ENCODE results near the gene AK2.
"Not testable (repeated sequence)": the region's sequence is repeated elsewhere in the genome, so short reads cannot be mapped to it uniquely, and the experiment has no call there.

Gene AK2

DNA sequence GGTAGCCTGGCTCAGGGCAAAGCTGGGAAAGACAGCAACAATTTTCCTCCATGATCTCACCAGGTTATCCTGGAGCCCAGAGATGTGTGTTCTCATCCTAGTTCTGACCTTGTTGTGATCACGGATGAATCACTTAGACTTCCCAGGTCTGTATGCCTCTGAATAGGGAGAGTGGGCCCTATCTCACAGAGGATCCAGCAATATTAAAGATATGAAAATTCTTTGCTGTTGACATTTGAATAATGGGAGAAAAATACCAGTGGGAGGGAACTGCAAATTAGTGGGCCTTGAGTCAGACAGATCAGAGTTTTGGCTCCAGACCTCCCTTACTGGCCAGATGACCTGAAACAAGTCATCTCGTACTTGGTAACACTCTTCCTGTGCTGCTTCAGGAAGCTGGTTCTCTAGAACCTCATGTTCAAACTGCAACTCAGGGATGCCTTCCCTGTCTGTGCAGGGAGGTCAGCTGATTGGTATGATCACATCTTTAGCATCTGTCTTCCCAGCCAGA is 39.2 kb downstream of the AK2 start:
- DNase-seq = no peak

DNA sequence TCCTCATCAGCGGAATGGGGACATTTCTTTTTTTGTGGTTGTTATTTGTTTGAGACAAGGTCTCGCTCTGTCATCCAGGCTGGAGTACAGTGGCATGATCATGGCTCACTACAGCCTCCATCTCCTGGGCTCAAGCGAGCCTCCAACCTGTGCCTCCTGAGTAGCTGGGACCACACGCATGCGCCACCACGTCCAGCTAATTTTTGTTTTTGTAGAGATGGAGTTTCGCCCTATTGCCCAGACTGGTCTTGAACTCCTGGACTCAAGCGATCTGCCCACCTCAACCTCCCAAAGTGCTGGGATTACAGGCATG is 43.4 kb downstream of the AK2 start:
- not testable (repeated sequence) for DNase-seq

DNA sequence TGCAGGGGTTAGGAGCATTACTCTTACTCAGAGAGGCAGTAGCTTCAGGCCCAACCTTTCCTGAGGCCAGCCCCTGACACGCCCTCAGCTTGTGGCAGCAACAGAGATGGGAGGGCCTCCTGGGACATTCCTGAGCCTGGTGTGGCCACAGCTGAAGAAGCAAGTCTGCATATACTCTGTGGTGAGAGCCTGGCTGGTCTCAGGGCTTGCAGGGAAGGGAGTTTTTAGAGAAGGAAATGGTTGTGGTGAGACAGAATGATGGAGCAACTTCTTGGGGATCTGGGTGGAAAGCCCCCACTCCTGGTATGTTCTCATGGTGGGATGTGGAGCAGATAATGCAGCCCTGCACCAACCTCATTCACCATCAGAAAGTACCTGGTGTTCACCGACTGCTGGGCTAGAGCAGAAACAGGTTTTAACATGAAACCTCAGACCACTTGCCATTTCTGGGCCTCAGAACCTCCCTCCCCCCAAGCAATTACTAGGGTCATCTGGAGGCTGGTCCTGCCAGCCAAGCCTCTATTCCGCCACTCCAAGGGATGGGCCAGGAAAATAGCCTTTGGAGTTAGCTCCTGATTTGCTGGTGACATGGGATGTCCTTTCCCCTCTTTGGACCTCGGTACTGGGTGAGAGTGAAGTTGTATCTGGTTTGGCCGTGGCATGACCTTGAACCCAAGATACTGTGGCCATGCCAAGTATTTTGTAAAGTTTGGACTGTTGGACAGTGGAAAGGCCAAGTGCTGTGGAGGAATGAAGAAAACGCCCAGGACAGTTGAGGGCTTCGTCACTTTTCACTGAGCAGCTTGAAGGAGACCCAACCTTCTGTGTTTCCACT is 44.0 kb downstream of the AK2 start:
- no peak for DNase-seq

DNA sequence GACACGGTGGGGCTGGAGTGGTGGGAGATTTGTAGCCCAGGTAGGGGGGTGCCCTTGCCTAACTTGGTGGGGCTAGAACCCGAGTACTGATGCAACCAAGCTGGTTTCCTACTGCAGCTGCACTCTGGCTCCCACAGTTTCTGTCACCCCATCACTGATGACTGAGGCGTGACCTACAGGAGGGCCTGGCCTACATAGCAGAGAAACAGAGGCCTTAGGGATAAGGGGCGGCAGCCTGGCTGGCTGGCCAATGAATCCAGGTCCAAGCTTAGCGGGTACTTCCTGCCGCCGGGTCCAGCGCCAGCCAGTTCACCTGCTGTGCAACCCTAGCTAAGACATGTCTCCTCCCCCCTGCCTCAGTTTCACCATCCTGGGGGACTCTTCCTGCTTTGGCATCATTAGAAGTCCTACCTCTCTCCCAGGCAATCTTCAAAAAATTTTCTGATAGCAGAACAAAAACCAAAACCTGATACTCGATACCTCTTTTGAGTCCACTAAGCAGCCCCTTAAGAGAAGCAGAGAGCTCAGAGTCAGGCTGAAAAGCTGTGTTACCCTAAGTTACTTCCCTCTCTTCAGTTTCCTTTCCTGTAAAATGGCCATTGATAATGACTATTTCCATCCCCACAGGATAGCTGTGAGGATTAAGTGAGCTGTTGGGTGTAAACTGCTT is 44.7 kb downstream of the AK2 start:
- DNase-seq = no peak

DNA sequence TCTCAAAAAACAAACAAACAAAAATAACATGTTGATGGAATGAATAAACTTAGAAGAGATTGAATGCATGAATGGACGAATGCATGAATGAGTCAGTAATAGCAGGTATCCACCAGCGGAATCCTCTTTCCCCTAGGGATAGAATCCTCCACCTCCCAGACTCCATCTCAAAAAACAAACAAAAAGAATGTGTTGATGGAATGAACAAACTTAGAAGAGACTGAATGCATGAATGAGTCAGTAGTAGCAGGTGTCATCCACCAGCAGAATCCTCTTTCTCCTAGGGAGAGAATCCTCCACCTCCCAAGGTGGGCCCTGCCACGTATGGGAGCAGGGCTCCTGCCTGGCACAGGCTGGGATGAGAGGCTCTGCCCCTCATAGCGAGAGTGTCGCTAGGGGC is 45.3 kb downstream of the AK2 start:
- no peak for DNase-seq

DNA sequence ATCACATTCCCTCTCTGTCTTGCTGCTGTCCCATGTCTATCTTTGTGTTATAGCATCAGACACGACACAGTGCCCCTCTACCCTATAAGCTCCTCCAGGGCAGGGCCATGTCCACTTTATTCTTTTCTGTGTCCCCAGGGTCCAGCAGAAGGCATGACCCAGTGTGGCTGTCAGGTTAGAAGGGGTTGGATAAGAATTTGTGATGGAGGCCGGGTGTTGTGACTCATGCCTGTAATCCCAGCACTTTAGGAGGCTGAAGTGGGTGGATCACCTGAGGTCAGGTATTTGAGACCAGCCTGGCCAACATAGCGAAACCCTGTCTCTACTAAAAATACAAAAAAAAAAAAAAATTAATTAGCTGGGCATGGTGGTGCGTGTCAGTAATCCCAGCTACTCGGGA is 45.8 kb downstream of the AK2 start:
- DNase-seq = no peak

DNA sequence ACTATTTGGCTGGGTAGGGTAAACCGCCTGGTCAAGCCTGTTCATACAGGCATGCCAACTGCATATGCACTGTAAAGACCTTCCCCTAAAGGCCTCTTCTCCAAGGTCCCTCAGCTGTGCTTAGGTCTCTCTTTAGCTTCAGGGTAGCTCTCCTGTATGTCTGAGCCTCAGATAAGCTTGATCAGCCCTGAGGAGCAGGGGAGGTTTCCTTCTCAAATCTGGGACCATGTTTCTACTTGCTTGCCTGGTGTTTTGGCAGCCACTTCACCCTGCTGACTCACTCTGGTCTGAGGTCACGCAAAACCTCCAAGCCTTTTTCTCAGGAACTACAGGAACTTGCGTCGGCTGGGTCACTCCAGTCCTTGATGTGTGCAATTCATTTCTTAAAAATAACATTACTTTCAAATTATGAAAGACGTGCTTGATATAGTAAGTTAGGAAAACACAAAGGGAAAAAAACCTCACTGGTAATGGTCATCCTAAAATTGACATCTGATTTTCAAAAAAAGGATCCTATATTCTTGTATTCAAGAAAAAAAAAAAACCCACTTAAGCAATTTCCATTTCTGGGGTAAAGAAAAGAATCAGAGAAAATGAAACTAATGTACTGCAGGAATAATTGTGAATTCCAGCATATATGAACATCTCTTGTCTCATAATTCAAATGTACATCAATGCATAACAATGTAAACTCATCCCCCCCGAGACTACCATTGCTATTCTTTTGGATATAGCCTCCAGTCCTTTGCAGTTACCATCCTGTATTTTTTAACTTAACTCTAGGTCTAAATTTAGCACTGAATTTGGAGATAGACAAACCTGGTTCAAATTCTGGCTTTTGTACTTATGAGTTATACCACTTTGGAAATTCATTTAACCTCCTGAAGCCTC is 47.3 kb downstream of the AK2 start:
- DNase-seq = no peak

DNA sequence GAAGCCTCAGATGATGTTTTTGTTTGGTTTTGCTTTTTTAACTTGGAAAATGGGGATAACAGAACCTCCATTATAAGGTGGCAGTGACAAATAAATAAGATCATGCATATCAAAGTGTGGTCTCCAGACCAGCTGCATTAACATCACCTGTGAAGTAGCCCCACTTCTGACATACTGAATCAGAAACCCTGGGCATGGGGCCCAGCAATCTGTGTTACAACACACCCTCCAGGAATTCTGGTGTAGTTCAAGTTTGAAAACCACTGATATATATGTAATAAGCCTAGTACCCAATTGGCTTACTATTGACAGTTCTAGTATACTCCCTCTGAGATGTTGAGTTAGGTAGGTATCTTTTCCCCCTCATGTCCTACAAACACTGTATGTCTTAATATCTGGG is 48.0 kb downstream of the AK2 start:
- no peak for DNase-seq

DNA sequence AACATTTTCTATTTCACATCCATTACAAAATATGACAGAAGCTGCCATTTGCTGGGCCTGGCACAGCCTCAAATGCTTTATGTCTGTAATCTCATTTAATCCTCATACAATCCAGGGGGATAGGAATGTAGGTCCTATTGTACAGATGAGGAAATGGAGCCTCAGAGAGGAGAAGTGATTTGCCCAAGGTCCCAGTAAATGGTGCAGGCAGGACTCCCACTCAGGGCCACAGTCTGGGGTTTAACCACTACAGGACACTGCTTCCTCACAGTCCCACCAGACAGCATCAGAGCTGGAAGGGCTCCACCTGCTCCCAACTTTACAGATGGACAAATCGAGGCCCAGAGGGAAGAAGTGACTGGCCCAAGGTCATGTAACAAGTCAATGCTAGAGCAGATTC is 51.5 kb downstream of the AK2 start:
- no peak for DNase-seq

DNA sequence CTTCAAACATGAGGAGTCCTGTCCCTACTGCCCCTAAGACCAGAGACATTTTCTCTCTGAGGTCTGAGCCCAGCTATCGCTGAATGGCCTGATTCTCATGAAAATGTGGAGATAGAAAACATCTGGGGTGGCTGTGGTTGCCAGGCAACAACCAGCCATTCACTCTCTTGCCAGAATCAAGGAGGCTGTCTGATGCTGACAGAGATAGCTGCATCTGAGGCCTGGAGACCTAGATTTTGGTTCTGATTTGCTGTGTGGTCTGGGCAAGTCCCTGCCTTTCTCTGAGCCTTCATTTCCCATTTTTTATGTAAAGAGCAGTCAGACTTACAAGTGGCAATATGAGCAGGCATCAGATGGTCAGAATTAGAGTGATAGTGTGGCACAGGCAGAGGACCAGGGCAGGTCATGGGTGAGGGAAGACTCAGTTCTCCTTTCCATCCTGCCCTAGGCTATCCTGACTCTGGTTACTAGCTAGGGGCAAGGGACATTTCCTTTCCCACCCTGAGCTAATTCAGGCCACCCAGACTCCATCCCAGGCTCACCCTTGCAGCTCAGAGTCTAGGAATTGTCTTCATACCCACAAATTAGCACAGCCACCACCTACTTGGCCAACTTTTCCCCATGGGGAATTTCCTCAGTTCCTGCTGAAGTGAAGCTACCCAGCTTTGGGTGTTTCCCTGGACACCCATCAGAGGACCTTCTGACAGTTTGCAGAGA is 52.1 kb downstream of the AK2 start:
- DNase-seq = no peak

DNA sequence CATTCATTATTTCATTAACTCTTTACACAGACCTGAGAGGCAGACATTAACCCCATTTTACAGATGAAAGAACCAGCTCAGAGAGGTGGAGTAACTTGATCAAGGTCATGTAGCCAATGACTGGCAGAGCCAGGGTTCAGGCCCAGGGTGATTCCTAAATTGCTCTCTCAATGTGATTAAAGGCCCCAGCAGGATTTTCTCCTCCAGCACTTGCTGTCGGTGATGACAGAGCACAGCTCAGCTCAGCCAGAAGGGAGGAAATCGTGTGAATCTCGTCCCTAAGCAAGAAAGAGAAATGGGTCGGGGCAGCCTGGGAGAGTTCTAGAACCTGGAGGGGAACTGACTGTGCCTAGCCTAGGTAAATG is 52.6 kb downstream of the AK2 start:
- no peak for DNase-seq

DNA sequence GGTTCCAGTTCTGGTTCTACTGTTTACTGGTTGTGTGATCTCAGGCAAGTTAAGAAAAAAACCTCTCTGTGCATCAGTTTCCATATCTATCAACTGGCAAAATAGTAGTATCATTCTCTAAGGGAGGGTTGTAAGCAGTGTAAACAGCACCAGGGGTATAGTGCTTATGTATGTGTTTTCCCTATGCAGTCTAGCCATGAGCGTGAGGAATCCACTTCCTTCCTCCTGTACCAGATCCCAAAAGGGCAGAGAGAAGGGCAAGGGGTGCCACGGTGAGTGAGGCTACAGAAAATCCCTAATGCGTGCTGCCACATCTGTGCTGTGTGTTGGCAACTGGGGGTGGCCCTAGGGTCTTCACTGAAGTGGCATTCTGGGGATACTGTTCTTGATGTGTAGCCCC is 53.7 kb downstream of the AK2 start:
- DNase-seq = no peak

DNA sequence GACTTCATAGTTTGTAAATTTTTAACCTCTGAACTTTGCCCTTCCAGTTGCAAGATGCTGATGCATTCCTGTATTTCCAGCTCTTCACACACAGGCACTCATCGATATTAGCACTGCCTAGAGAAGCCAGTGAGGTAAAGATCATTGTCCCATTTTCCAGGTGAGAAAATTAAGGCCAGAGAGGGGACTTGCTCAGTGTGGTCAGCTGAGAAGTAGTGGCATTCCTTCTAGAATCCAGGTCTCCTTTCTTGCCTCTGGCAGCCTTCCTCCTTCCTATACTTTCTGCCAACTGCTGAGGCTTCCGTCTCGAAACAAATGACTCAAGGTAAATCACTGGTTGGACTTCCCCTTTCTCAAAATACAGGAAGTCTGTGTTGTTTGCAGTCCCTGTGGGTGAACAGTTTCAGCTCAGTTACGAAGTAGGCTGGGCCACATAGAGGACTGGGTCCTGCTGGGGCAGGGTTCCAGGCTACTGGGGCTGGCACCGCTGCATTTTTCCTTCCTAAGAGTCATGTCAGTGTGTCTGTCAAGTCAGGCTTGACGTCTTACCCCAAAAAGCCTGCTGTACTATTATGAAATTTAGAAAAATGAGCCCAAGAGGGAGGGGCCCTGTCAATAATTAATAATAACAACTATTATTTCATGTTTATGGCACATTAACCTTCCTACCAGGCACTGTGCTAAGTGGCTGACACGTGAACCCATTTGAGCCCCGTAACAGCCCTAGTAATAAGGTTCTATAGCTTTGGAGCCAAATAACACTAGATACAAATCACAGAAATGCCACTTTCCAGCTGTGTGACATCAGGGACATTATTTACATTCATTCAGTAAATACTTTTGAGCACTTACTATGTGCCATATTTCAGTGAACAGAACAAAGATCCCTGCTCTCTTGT is 55.4 kb downstream of the AK2 start:
- no peak for DNase-seq

DNA sequence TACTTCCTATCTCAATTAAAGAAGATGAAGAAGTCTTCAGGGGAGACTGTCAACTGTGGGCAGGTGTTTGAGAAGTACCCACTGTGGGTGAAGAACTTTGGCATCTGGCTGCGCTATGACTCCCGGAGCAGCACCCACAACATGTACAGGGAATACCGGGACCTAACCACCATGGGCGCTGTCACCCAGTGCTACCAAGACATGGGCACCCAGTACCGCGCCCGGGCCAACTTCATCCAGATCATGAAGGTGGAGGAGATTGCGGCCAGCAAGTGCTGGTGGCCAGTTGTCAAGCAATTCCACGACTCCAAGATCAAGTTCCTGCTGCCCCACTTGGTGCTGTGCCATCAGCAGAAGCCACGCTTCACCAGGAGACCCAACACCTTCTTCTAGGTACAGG is 56.6 kb downstream of the AK2 start:
- DNase-seq = no peak

DNA sequence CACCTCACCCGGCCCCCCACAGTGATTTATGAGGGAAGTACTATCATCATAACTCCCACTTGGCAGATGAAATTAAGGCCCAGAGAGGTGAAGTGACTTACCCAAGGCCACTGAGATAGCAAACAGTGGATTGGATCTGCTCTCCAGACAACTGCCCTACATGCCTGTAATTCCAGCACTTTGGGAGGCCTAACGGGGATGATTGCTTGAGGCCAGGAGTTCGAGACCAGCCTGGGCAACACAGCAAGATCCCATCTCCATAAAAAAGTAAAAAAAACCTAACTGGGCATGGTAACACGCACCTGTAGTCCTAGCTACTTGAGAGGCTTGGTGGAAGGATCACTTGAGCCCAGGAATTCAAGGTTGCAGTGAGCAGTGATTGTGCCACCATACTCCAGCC is 57.8 kb downstream of the AK2 start:
- no peak for DNase-seq

DNA sequence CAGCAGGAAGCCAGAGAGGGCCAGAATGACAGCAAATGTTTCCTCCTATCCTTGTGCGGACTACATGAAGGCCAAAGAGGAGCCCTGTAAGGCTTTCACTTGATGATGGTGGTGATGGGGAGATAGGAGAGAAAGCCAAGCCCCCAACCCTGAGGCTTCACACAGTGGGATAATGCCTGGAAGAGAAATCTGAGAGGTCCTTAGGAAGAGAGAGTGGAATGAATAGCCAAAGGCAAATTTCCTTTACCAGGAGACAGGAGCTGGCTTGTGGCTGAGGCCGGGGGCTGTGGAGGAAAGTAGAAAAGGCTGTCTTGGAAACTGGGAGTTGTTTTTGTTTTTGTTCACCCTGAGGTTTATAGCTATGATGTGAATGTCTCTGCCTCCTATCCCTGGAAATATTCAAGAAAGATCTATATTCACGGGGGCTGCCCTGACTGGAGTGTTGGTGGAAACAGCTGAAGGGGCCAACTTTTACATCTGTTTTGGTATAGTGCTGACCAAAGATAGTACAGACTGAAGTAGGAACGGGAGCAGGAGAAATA is 59.1 kb downstream of the AK2 start:
- DNase-seq = no peak

DNA sequence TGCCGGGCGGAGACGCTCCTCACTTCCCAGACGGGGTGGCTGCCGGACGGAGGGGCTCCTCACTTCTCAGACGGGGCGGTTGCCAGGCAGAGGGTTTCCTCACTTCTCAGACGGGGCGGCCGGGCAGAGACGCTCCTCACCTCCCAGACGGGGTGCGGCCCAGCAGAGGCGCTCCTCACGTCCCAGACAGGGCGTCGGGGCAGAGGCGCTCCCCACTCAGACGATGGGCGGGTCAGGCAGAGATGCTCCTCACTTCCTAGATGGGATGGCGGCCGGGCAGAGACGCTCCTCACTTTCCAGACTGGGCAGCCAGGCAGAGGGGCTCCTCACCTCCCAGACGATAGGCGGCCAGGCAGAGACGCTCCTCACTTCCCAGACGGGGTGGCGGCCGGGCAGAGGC is 61.6 kb downstream of the AK2 start:
- DNase-seq = not testable (repeated sequence)

DNA sequence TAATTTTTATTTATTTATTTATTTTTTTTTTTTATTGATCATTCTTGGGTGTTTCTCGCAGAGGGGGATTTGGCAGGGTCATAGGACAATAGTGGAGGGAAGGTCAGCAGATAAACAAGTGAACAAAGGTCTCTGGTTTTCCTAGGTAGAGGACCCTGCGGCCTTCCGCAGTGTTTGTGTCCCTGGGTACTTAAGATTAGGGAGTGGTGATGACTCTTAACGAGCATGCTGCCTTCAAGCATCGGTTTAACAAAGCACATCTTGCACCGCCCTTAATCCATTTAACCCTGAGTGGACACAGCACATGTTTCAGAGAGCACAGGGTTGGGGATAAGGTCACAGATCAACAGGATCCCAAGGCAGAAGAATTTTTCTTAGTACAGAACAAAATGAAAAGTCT is 63.2 kb downstream of the AK2 start:
- DNase-seq = not testable (repeated sequence)

DNA sequence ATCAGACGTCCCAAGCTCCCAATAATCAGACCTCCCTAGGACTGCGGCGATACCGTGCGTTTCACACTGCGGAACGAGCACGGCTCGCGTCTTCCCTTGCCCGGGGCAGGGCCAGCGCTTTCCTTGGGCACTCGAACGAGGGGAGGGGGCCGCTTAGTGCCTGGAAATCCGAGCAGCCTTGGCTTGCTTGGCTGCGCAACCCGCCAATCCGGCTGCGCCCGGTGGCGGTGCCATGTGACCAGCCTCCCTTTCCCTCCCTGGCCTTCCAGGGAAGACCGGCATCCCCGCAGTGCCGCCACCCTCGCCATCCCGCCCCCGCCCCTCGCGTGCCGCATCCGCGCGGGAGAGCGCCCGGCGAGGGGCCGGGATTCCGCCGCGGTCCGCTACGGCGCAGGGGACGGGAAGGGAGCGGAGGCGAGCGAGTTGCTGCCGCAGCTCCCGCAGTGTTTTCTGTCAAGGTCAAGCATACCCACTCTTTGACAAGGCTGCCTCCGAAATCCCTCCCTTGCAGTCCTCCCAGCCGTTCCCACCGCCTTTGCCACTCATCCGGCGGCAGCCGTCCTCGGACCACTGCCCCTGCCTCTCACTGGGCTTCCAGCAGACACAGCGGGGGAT is 63.8 kb downstream of the AK2 start:
- DNase-seq = no peak

DNA sequence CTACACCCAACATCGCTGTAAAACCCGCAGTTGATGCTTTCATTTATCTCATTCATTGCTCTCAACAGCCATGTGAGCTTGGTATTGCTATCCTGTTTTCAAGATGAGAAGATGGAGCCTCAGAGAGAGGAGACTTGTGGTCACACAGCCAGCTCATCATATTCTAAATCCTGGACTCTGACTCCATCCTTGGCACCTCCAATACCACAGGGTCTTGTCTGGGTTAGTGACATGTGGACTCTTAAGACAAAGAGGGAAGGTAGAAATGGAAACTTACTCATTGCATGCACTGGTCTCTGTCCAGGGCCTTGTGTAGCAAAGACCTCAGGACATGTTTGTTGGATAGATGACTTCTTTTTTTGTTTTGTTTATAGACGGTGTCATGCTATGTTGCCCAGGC is 65.1 kb downstream of the AK2 start:
- no peak for DNase-seq

DNA sequence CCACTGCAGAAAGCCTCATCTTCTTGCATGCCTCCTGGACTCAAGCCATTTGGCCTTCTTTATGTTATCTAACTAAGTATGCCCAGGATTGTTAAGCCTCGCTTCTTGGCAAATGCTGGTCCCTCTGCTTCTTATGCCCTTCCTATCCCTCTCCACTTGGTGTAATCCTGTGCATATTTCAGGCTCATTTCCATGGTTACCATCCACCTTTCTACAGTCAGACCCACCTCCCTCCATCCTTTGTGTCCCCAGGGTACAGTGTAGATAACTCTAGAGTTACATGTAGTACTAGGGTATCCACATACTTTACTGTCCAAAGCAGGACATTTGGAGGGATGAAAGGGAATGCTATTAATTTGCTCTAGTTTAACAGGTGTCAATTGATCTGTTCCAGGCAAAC is 65.5 kb downstream of the AK2 start:
- no peak for DNase-seq

All from NCI-H1436 treated with DMSO at 0.1 percent for 48 hours (cell line).